GM23248 (cell line): ENCODE measurements around the gene KCNK15. TPM values are rescaled to one million over a fixed set of nuclear protein-coding genes. Genes with fewer than 3 reads are reported as not detected.

Experiments
- DNase-seq: peaks from one replicate; pipeline ENCODE4 v3.0.0-alpha.2; 2015
- H2AFZ ChIP-seq: fragments of 200-600 bp; sonication (generic); 2 replicates; pipeline ENCODE4 v1.6.1; 2016; ENCODE audit warnings: antibody characterized with exemption
- H3F3A ChIP-seq: fragments of 200-600 bp; sonication (generic); 2 replicates; pipeline ENCODE4 v1.6.1; 2016; ENCODE audit warnings: mild to moderate bottlenecking, antibody characterized with exemption, mixed run types; ENCODE audit not compliant: insufficient read depth
- H3K27ac ChIP-seq: fragments of 200-600 bp; sonication (generic); 2 replicates; pipeline ENCODE4 v1.5.1; 2016; ENCODE audit warnings: mild to moderate bottlenecking
- H3K27me3 ChIP-seq: fragments of 200-600 bp; sonication (generic); replicated peaks from 2 replicates; pipeline ENCODE4 v1.6.1; 2016; ENCODE audit warnings: mild to moderate bottlenecking; ENCODE audit not compliant: insufficient read depth
- H3K36me3 ChIP-seq: fragments of 200-600 bp; sonication (generic); 2 replicates; pipeline ENCODE4 v1.6.1; 2016; ENCODE audit warnings: low read depth, mild to moderate bottlenecking
- H3K4me1 ChIP-seq: fragments of 200-600 bp; sonication (generic); 2 replicates; pipeline ENCODE4 v1.6.1; 2016; ENCODE audit warnings: mild to moderate bottlenecking; ENCODE audit not compliant: insufficient read depth
- H3K4me2 ChIP-seq: fragments of 200-600 bp; sonication (generic); one replicate; pipeline ENCODE4 v1.6.1; 2016; ENCODE audit warnings: mild to moderate bottlenecking; ENCODE audit not compliant: unreplicated experiment
- H3K4me3 ChIP-seq: fragments of 200-600 bp; sonication (generic); 2 replicates; pipeline ENCODE4 v1.5.1; 2016; ENCODE audit warnings: mild to moderate bottlenecking
- H3K79me2 ChIP-seq: fragments of 200-600 bp; sonication (generic); 2 replicates; pipeline ENCODE4 v1.6.1; 2016; ENCODE audit warnings: mild to moderate bottlenecking; ENCODE audit not compliant: insufficient read depth
- H3K9ac ChIP-seq: fragments of 200-600 bp; sonication (generic); 2 replicates; pipeline ENCODE4 v1.6.1; 2016; ENCODE audit warnings: mild to moderate bottlenecking
- H3K9me2 ChIP-seq: fragments of 200-600 bp; sonication (generic); 2 replicates; pipeline ENCODE4 v1.6.1; 2016; ENCODE audit warnings: mixed run types, mild to moderate bottlenecking, moderate library complexity; ENCODE audit not compliant: insufficient read depth
- H3K9me3 ChIP-seq: fragments of 200-600 bp; sonication (generic); one replicate; pipeline ENCODE4 v1.6.1; 2017; ENCODE audit warnings: low read depth
- H4K20me1 ChIP-seq: fragments of 200-600 bp; sonication (generic); 2 replicates; pipeline ENCODE4 v1.6.0; 2016; ENCODE audit not compliant: insufficient read depth
- EZH2 ChIP-seq: fragments of 200-600 bp; sonication (generic); IDR thresholded peaks from 2 replicates; pipeline ENCODE4 v1.6.1; 2018; ENCODE audit warnings: antibody characterized with exemption, mild to moderate bottlenecking; ENCODE audit not compliant: insufficient read depth, poor library complexity, severe bottlenecking
- EZH2phosphoT487 ChIP-seq: fragments of 200-600 bp; sonication (generic); IDR thresholded peaks from 2 replicates; pipeline ENCODE4 v1.6.1; 2018; ENCODE audit warnings: antibody characterized with exemption, moderate library complexity, mild to moderate bottlenecking, low read depth; ENCODE audit not compliant: insufficient read depth
- WGBS, 2 experiments: methylation state at CpG; one replicate each; pipeline ENCODE4 v1.1.6; 2015 to 2017; ENCODE audit warnings: low lambda C conversion rate in 2 of 2, low coverage in 1 of 2; ENCODE audit errors: missing lambda C conversion rate in 2 of 2; 5-methylcytosine and 5-hydroxymethylcytosine counted together
- in situ Hi-C: fragments of 300-500 bp; cut with MboI; formaldehyde crosslinking; loops from 2 replicates; pipeline ENCODE4 v1.15.0; 2020
- polyA plus RNA-seq: library from polyadenylated mRNA; unstranded; fragments of >200 nt; fragmentation: Nextera tagmentation; extraction: Ambion mirVana; gene quantifications from 2 replicates; pipeline ENCODE4 v1.2.1, GENCODE V29; 2016
- total RNA-seq: library from RNA; depleted of rRNA; stranded (reverse); fragments of >200 nt; shearing (Covaris generic); gene quantifications from 2 replicates; pipeline ENCODE4 v1.2.3, GENCODE V29; 2014

Gene KCNK15
- total and polyA plus RNA-seq, 2 experiments from 2014 or later = 5.7 to 9.9 TPM

DNA sequence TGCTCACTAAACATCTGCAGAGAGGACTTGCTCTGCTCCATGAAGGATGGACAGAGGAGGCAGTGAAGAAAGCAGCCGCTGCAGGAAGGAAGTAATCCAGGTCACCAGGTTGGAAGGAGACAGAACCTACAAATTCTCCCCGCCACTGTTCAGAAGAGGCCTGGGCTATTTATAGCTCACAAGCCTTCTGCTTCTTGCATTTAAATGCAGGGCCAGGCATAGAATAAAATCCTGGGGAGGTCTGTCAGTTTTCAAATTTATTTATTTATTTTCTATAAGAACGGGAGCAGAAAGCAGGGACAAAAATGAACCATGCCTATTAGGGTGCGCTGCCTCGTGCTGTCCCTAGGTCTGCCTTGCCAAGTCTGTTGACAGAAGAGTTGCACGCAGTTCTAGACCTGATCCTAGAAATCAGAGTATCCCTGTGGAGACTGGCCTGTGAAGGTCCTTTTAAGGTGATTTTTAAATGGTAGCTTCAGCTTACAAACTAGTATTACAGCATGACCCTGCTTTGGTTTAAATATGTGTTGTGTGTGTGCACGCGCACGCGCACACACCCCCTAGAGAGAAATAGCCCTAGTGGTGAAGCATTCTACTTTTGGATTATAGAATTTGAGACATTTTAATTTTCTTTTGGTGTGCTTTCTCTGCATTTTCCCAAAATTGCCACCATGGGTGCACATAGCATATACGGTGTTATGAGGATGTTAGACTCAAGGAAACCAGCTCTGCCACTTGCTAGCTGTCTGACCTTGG is 45.2 kb downstream of the KCNK15 start:
- DNase-seq = no peak
- H3K36me3 ChIP-seq = no peaks in the 10 kb centered on the region
- H3K4me2 ChIP-seq = no peak overlapping the region
- H3K4me3 ChIP-seq = no peak overlapping the region
- H3F3A ChIP-seq = no peaks in the 10 kb centered on the region
- H3K4me1 ChIP-seq = no peaks in the 10 kb centered on the region
- peaks cover 16% of the 10 kb centered on the region; the same call in 1 of the 2 replicates for H3K27me3 ChIP-seq
- no peaks in the 10 kb centered on the region for H3K9me3 ChIP-seq
- no peak overlapping the region for H3K9ac ChIP-seq
- in situ Hi-C loops = no loop called here
- no peak overlapping the region for H3K27ac ChIP-seq
- H2AFZ ChIP-seq = no peak overlapping the region
- no peak for TF ChIP-seq EZH2phosphoT487
- no peak for TF ChIP-seq EZH2
- no peaks in the 10 kb centered on the region for H3K9me2 ChIP-seq
- H3K79me2 ChIP-seq = no peaks in the 10 kb centered on the region
- no peaks in the 10 kb centered on the region for H4K20me1 ChIP-seq
- 82 to 84% methylated on average over 11 of the region's 11 CpGs for WGBS, 2 experiments

DNA sequence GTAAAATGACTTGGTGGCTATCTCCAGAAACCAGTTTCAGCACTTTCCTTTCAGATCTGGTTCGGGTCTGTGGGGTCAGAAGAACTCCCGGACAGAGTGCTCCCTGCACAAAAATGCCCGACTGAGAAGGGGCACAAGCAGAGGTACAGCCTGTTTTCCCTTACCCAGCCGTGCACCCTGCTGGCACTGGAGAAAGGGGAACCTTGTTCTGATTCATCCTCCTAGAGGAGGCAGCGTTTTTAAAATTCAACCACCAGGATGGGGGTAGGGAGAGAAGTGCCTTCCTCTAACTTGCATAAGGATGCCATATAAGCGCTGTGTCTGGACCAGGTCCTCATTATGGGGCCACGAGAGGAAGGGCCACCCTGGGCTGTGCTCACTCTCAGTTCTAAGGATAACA is 47.1 kb downstream of the KCNK15 start:
- Histone ChIP-seq H3K9ac (no peak overlapping the region), H3K9me3 (no peaks in the 10 kb centered on the region), H3K79me2 (no peaks in the 10 kb centered on the region), H2AFZ (no peak overlapping the region), H3F3A (no peaks in the 10 kb centered on the region), H4K20me1 (no peaks in the 10 kb centered on the region), H3K27ac (no peak overlapping the region), H3K27me3 (peaks cover 20% of the 10 kb centered on the region; the same call in 1 of the 2 replicates), H3K4me1 (no peaks in the 10 kb centered on the region), H3K36me3 (no peaks in the 10 kb centered on the region), H3K4me2 (no peak overlapping the region), H3K4me3 (no peak overlapping the region), H3K9me2 (no peaks in the 10 kb centered on the region)
- 46 to 49% methylated on average over 7 of the region's 7 CpGs for WGBS, 2 experiments
- no peak for DNase-seq
- in situ Hi-C loops = no loop called here
- TF ChIP-seq EZH2 (no peak), EZH2phosphoT487 (no peak)

DNA sequence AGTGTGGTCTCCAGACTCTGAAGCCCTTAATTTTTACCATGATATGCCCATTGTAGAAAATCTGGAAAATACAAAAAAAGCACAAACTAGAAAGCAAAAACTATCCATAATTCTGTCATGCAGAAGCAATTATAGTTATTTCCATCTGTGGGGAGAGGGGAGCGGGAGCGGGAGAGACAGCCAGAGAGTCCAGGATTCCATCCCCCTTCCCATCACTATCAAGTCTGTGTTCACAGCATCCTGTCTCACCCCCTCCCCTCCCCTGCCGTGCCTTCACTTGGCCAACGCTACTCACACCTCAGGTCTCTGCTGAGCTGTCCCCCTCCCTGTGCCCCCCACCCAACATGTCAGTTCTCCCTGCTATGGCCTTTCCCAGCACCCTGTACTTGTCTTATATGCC is 50.2 kb downstream of the KCNK15 start:
- no peaks in the 10 kb centered on the region for H3F3A ChIP-seq
- no peaks in the 10 kb centered on the region for H3K4me1 ChIP-seq
- WGBS, 2 experiments = 56 to 75% methylated on average over 3 to 4 of the region's 4 CpGs
- in situ Hi-C loops = no loop called here
- peaks cover 13% of the 10 kb centered on the region; the same call in 1 of the 2 replicates for H3K27me3 ChIP-seq
- no peaks in the 10 kb centered on the region for H3K79me2 ChIP-seq
- no peaks in the 10 kb centered on the region for H3K9me2 ChIP-seq
- no peak for TF ChIP-seq EZH2phosphoT487
- TF ChIP-seq EZH2 = no peak
- H3K4me3 ChIP-seq = no peak overlapping the region
- H3K27ac ChIP-seq = no peak overlapping the region
- no peak overlapping the region for H3K4me2 ChIP-seq
- no peaks in the 10 kb centered on the region for H3K9me3 ChIP-seq
- H4K20me1 ChIP-seq = no peaks in the 10 kb centered on the region
- H3K9ac ChIP-seq = no peak overlapping the region
- H2AFZ ChIP-seq = no peak overlapping the region
- H3K36me3 ChIP-seq = no peaks in the 10 kb centered on the region
- DNase-seq = no peak

DNA sequence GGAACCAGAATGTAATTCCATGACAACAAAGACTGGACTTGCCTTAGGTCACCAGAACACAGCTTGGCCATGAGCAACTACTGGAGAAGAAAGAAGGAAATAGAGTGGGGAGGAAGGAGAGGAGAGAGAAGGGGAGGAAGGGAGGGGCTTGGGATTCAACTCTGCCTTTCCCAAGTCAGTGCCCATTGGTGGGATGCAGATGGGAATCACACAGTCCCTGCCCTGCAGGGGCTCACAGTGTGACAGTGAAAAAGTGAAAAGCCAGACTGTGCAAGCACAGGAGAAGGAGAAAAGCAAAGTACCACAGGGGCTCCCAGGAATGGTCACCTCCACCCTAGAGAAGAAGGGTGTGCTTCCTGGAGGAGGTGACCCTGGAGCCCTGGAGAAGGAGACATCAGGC is 50.6 kb downstream of the KCNK15 start:
- Histone ChIP-seq H3K36me3 (no peaks in the 10 kb centered on the region), H3K4me2 (no peak overlapping the region), H2AFZ (no peak overlapping the region), H4K20me1 (no peaks in the 10 kb centered on the region), H3K9me2 (no peaks in the 10 kb centered on the region), H3K27ac (no peak overlapping the region), H3K9ac (no peak overlapping the region), H3K4me3 (no peak overlapping the region), H3K27me3 (peaks cover 13% of the 10 kb centered on the region; the same call in 1 of the 2 replicates), H3K4me1 (no peaks in the 10 kb centered on the region), H3K9me3 (no peaks in the 10 kb centered on the region), H3F3A (no peaks in the 10 kb centered on the region), H3K79me2 (no peaks in the 10 kb centered on the region)
- in situ Hi-C loops = no loop called here
- no peak for DNase-seq
- TF ChIP-seq EZH2 (no peak), EZH2phosphoT487 (no peak)
